OCI-M2 (cell line): ENCODE results near the gene WDFY3.

Source experiments
- DNase-seq: peaks from one replicate; lab custom pipeline; 2025; ENCODE audit not compliant: unreplicated experiment; lab: John Stamatoyannopoulos, UW

WDFY3 gene

GRCh38 chr4:84908876-84909275 is 57.6 kb downstream of the WDFY3 start:
- no peak for DNase-seq

- no peak for DNase-seq
Measured at GRCh38 chr4:84907145-84907544, 59.3 kb downstream of the WDFY3 start.

GRCh38 chr4:84905646-84906045 is 60.8 kb downstream of the WDFY3 start:
- DNase-seq = no peak

GRCh38 chr4:84901740-84902281 is 64.7 kb downstream of the WDFY3 start:
- DNase-seq = no peak

- DNase-seq = no peak
Measured at GRCh38 chr4:84901173-84901572, 65.3 kb downstream of the WDFY3 start.

- no peak for DNase-seq
Measured at GRCh38 chr4:84899616-84900015, 66.9 kb downstream of the WDFY3 start.

- DNase-seq = no peak
Measured at GRCh38 chr4:84897516-84897915, 69.0 kb downstream of the WDFY3 start.

GRCh38 chr4:84895283-84895682 is 71.2 kb downstream of the WDFY3 start:
- no peak for DNase-seq

- no peak for DNase-seq
Measured at GRCh38 chr4:84894621-84895020, 71.9 kb downstream of the WDFY3 start.

- no peak for DNase-seq
Measured at GRCh38 chr4:84892950-84893349, 73.5 kb downstream of the WDFY3 start.

GRCh38 chr4:84887824-84888223 is 78.7 kb downstream of the WDFY3 start:
- no peak for DNase-seq

GRCh38 chr4:84879651-84880200 is 86.8 kb downstream of the WDFY3 start:
- no peak for DNase-seq

GRCh38 chr4:84878546-84878945 is 87.9 kb downstream of the WDFY3 start:
- DNase-seq = no peak

GRCh38 chr4:84878090-84878489 is 88.4 kb downstream of the WDFY3 start:
- DNase-seq = no peak

- no peak for DNase-seq
Measured at GRCh38 chr4:84877051-84877833, 89.2 kb downstream of the WDFY3 start.

- DNase-seq = no peak
Measured at GRCh38 chr4:84875636-84876371, 90.7 kb downstream of the WDFY3 start.

GRCh38 chr4:84874619-84875018 is 91.9 kb downstream of the WDFY3 start:
- DNase-seq = no peak

GRCh38 chr4:84870398-84871163 is 95.9 kb downstream of the WDFY3 start:
- DNase-seq = no peak

- no peak for DNase-seq
Measured at GRCh38 chr4:84866295-84866694, 100.2 kb downstream of the WDFY3 start.

- DNase-seq = no peak
Measured at GRCh38 chr4:84865600-84865999, 100.9 kb downstream of the WDFY3 start.

GRCh38 chr4:84862064-84862463 is 104.4 kb downstream of the WDFY3 start:
- no peak for DNase-seq
